ENCODE data around the gene SLC30A7. TPM values are rescaled to one million over a fixed set of nuclear protein-coding genes. Genes with fewer than 3 reads are reported as not detected.

Gene SLC30A7
- total RNA-seq, 1 experiment from 2014 or later: 16.1 TPM

DNA sequence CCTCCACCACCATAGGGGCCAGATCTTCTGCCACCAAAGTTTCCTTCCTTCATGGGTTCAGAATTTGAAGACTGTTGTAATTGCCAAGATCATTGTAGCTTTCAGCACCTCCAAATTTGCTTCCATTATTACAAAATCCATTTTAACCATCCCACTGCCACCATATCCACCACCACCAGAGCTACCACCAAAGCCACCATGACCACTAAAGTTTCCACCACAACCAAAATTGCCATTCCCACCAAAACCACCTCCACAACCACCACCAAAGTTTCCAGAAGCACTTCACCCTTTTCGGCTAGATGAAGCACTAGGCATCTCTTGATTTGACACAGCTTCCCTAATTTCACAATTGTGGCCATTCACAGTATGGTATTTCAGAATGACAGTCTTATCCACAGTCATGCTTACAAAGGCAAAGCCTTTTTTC, 45.2 kb downstream of the SLC30A7 start:
- DNase-seq: no peak
- no peak overlapping the region for H3K27ac Mint-ChIP-seq (ENCODE audit: unreplicated experiment)
- no TSS peak for BruUV-seq (replicated peaks)
- Histone ChIP-seq H3K4me3 (ENCODE audit: low read depth, low read length) (no peak overlapping the region), H3K4me1 (no peaks in the 10 kb centered on the region), H3K27me3 (replicated peaks; ENCODE audit: control insufficient read depth, insufficient read depth, low read length) (no peaks in the 10 kb centered on the region), H3K9me3 (no peaks in the 10 kb centered on the region), H3K36me3 (ENCODE audit: control insufficient read depth, insufficient read depth, low read length) (no peaks in the 10 kb centered on the region)
- POLR2A ChIA-PET: no interaction called here
- CTCF ChIA-PET: no interaction called here
- H3K27me3 Mint-ChIP-seq (ENCODE audit: insufficient read depth, unreplicated experiment): no peaks in the 10 kb centered on the region
- H3K9me3 Mint-ChIP-seq (ENCODE audit: unreplicated experiment): no peaks in the 10 kb centered on the region
- H3K36me3 Mint-ChIP-seq (ENCODE audit: insufficient read depth, unreplicated experiment): peaks cover 11% of the 10 kb centered on the region
- intact Hi-C loops (cut with micrococcal nuclease; ENCODE audit: unreplicated experiment): no loop called here
- TF ChIP-seq CTCF (IDR thresholded peaks at IDR 0.05; ENCODE audit: insufficient read depth in 1 of 2, low read depth in 1 of 2, low read length in 1 of 2, severe bottlenecking in 1 of 2, unreplicated experiment in 1 of 2): no peak
- H3K4me3 Mint-ChIP-seq (ENCODE audit: unreplicated experiment): no peak overlapping the region
- no peaks in the 10 kb centered on the region for H3K4me1 Mint-ChIP-seq (ENCODE audit: low read depth, unreplicated experiment)

GRCh38 chr1:100941580-100942216, 45.8 kb downstream of the SLC30A7 start:
- BruUV-seq (replicated peaks): no TSS peak
- ChIA-PET CTCF (no interaction called here), POLR2A (no interaction called here)
- Mint-ChIP-seq H3K27ac (ENCODE audit: unreplicated experiment) (no peak overlapping the region), H3K9me3 (ENCODE audit: unreplicated experiment) (no peaks in the 10 kb centered on the region), H3K27me3 (ENCODE audit: insufficient read depth, unreplicated experiment) (no peaks in the 10 kb centered on the region), H3K36me3 (ENCODE audit: insufficient read depth, unreplicated experiment) (peaks cover 11% of the 10 kb centered on the region), H3K4me1 (ENCODE audit: low read depth, unreplicated experiment) (no peaks in the 10 kb centered on the region), H3K4me3 (ENCODE audit: unreplicated experiment) (no peak overlapping the region)
- Histone ChIP-seq H3K9me3 (no peaks in the 10 kb centered on the region), H3K4me1 (no peaks in the 10 kb centered on the region), H3K27me3 (replicated peaks; ENCODE audit: control insufficient read depth, insufficient read depth, low read length) (no peaks in the 10 kb centered on the region), H3K4me3 (ENCODE audit: low read depth, low read length) (no peak overlapping the region), H3K36me3 (ENCODE audit: control insufficient read depth, insufficient read depth, low read length) (no peaks in the 10 kb centered on the region)
- intact Hi-C loops (cut with micrococcal nuclease; ENCODE audit: unreplicated experiment): no loop called here
- TF ChIP-seq CTCF (IDR thresholded peaks at IDR 0.05; ENCODE audit: insufficient read depth in 1 of 2, low read depth in 1 of 2, low read length in 1 of 2, severe bottlenecking in 1 of 2, unreplicated experiment in 1 of 2): no peak
- no peak for DNase-seq

- TF ChIP-seq CTCF (IDR thresholded peaks at IDR 0.05; ENCODE audit: insufficient read depth in 1 of 2, low read depth in 1 of 2, low read length in 1 of 2, severe bottlenecking in 1 of 2, unreplicated experiment in 1 of 2): no peak
- Histone ChIP-seq H3K4me1 (no peaks in the 10 kb centered on the region), H3K27me3 (replicated peaks; ENCODE audit: control insufficient read depth, insufficient read depth, low read length) (no peaks in the 10 kb centered on the region), H3K36me3 (ENCODE audit: control insufficient read depth, insufficient read depth, low read length) (no peaks in the 10 kb centered on the region), H3K9me3 (no peaks in the 10 kb centered on the region), H3K4me3 (ENCODE audit: low read depth, low read length) (no peak overlapping the region)
- no peak for DNase-seq
- intact Hi-C loops (cut with micrococcal nuclease; ENCODE audit: unreplicated experiment): no loop called here
- no TSS peak for BruUV-seq (replicated peaks)
- Mint-ChIP-seq H3K4me1 (ENCODE audit: low read depth, unreplicated experiment) (no peaks in the 10 kb centered on the region), H3K36me3 (ENCODE audit: insufficient read depth, unreplicated experiment) (peaks cover 11% of the 10 kb centered on the region), H3K27ac (ENCODE audit: unreplicated experiment) (no peak overlapping the region), H3K27me3 (ENCODE audit: insufficient read depth, unreplicated experiment) (no peaks in the 10 kb centered on the region), H3K9me3 (ENCODE audit: unreplicated experiment) (no peaks in the 10 kb centered on the region), H3K4me3 (ENCODE audit: unreplicated experiment) (no peak overlapping the region)
- ChIA-PET POLR2A (no interaction called here), CTCF (no interaction called here)
These were observed 46.6 kb downstream of the SLC30A7 start for GRCh38 chr1:100942304-100943046.
